Measurements from ENCODE around the gene APCDD1. TPM values are rescaled to one million over a fixed set of nuclear protein-coding genes. Genes with fewer than 3 reads are reported as not detected.

The APCDD1 gene
- total RNA-seq, 1 donor from 2014 or later: 1.9 TPM

GRCh38 chr18:10422731-10423130 is 31.7 kb upstream of the APCDD1 start:
- Histone ChIP-seq H3K27me3 (no peaks in the 10 kb centered on the region), H3K9me3 (ENCODE audit: low read depth) (no peaks in the 10 kb centered on the region), H3K9ac (no peak overlapping the region), H3K4me1 (no peaks in the 10 kb centered on the region), H3K4me2 (no peak overlapping the region), H4K20me1 (ENCODE audit: low read depth) (no peaks in the 10 kb centered on the region), H3K4me3 (no peak overlapping the region), H2AFZ (replicated peaks) (no peak overlapping the region), H3K79me2 (ENCODE audit: low read depth) (no peaks in the 10 kb centered on the region), H3K27ac (no peak overlapping the region), H3K36me3 (no peaks in the 10 kb centered on the region), H3F3A (ENCODE audit: low read depth) (no peaks in the 10 kb centered on the region)
- peaks cover 4% of the 10 kb centered on the region for H3K36me3 Mint-ChIP-seq
- no peak overlapping the region for H3K4me3 Mint-ChIP-seq
- TF ChIP-seq CTCF (IDR thresholded peaks at IDR 0.05) (no peak), EZH2phosphoT487 (IDR thresholded peaks at IDR 0.05) (no peak)
- peaks cover 15% of the 10 kb centered on the region for H3K27me3 Mint-ChIP-seq (ENCODE audit: insufficient read depth, low read depth)
- no peak for DNase-seq (ENCODE audit: low spot score)
- no peak overlapping the region for H3K27ac Mint-ChIP-seq
- H3K9me3 Mint-ChIP-seq: peaks cover 23% of the 10 kb centered on the region
- H3K4me1 Mint-ChIP-seq: peaks cover 12% of the 10 kb centered on the region

GRCh38 chr18:10424585-10425307 is 29.7 kb upstream of the APCDD1 start:
- Mint-ChIP-seq H3K36me3 (no peaks in the 10 kb centered on the region), H3K27me3 (ENCODE audit: insufficient read depth, low read depth) (peaks cover 6% of the 10 kb centered on the region), H3K27ac (no peak overlapping the region), H3K4me1 (peaks cover 19% of the 10 kb centered on the region), H3K9me3 (peaks cover 19% of the 10 kb centered on the region), H3K4me3 (no peak overlapping the region)
- no peak overlapping the region for H3K27ac ChIP-seq
- H4K20me1 ChIP-seq (ENCODE audit: low read depth): no peaks in the 10 kb centered on the region
- no peak overlapping the region for H3K4me2 ChIP-seq
- no peaks in the 10 kb centered on the region for H3K27me3 ChIP-seq
- H3K36me3 ChIP-seq: no peaks in the 10 kb centered on the region
- H3K9me3 ChIP-seq (ENCODE audit: low read depth): no peaks in the 10 kb centered on the region
- no peak overlapping the region for H3K4me3 ChIP-seq
- H3K4me1 ChIP-seq: no peaks in the 10 kb centered on the region
- no peak overlapping the region for H2AFZ ChIP-seq (replicated peaks)
- DNase-seq (ENCODE audit: low spot score): no peak
- no peaks in the 10 kb centered on the region for H3F3A ChIP-seq (ENCODE audit: low read depth)
- no peak overlapping the region for H3K9ac ChIP-seq
- TF ChIP-seq EZH2phosphoT487 (IDR thresholded peaks at IDR 0.05): no peak
- TF ChIP-seq CTCF (IDR thresholded peaks at IDR 0.05): no peak
- TF ChIP-seq EZH2 (IDR thresholded peaks at IDR 0.05): no peak
- H3K79me2 ChIP-seq (ENCODE audit: low read depth): no peaks in the 10 kb centered on the region

- Mint-ChIP-seq H3K27me3 (ENCODE audit: insufficient read depth, low read depth) (peaks cover 3% of the 10 kb centered on the region), H3K36me3 (no peaks in the 10 kb centered on the region), H3K27ac (no peak overlapping the region), H3K9me3 (peaks cover 4% of the 10 kb centered on the region), H3K4me1 (peaks cover 31% of the 10 kb centered on the region), H3K4me3 (no peak overlapping the region)
- no peaks in the 10 kb centered on the region for H3K4me1 ChIP-seq
- DNase-seq (ENCODE audit: low spot score): no peak
- no peaks in the 10 kb centered on the region for H3K9me3 ChIP-seq (ENCODE audit: low read depth)
- no peaks in the 10 kb centered on the region for H3K79me2 ChIP-seq (ENCODE audit: low read depth)
- no peaks in the 10 kb centered on the region for H3K36me3 ChIP-seq
- no peak overlapping the region for H3K4me2 ChIP-seq
- TF ChIP-seq EZH2 (IDR thresholded peaks at IDR 0.05) (no peak), EZH2phosphoT487 (IDR thresholded peaks at IDR 0.05) (no peak), CTCF (IDR thresholded peaks at IDR 0.05) (no peak)
- no peak overlapping the region for H3K4me3 ChIP-seq
- H3F3A ChIP-seq (ENCODE audit: low read depth): no peaks in the 10 kb centered on the region
- no peak overlapping the region for H2AFZ ChIP-seq (replicated peaks)
- no peak overlapping the region for H3K27ac ChIP-seq
- no peaks in the 10 kb centered on the region for H3K27me3 ChIP-seq
- no peak overlapping the region for H3K9ac ChIP-seq
- no peaks in the 10 kb centered on the region for H4K20me1 ChIP-seq (ENCODE audit: low read depth)
Measured at GRCh38 chr18:10430677-10431076, 23.8 kb upstream of the APCDD1 start.

Data from neural progenitor cell (in vitro differentiated cells).